NCI-H2029 treated with DMSO at 0.1 percent for 48 hours (cell line): ENCODE results near the gene TAAR8.
"Not testable (repeated sequence)": the region's sequence is repeated elsewhere in the genome, so short reads cannot be mapped to it uniquely, and the experiment has no call there.

Experiments used
- DNase-seq: peaks from one replicate; lab custom pipeline; 2025; lab: John Stamatoyannopoulos, UW

TAAR8 gene, protein sequence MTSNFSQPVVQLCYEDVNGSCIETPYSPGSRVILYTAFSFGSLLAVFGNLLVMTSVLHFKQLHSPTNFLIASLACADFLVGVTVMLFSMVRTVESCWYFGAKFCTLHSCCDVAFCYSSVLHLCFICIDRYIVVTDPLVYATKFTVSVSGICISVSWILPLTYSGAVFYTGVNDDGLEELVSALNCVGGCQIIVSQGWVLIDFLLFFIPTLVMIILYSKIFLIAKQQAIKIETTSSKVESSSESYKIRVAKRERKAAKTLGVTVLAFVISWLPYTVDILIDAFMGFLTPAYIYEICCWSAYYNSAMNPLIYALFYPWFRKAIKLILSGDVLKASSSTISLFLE

DNA sequence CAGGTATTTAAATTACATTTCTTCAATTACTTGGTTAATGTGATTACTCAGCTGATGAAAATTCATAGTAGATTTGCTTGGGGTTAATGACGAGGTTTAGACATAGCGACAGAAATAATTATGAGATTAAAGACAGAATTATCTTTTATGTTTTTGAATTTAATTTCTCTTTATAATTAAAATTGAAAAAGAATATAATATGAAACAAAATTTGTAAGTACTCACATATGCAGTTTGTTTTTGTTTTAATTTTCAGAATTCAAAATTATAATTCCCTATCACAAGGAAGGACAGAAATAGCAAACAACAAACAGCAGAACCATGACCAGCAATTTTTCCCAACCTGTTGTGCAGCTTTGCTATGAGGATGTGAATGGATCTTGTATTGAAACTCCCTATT, at the start of gene TAAR8:
TSS of gene TAAR8 (plus strand) at position 301 of the 400 bp plus-strand sequence. CDS start at position 322, 21 bp downstream.
- no peak for DNase-seq

- no peak for DNase-seq
These were observed 47.7 kb upstream of the TAAR8 start for GRCh38 chr6:132504757-132505156.

DNA sequence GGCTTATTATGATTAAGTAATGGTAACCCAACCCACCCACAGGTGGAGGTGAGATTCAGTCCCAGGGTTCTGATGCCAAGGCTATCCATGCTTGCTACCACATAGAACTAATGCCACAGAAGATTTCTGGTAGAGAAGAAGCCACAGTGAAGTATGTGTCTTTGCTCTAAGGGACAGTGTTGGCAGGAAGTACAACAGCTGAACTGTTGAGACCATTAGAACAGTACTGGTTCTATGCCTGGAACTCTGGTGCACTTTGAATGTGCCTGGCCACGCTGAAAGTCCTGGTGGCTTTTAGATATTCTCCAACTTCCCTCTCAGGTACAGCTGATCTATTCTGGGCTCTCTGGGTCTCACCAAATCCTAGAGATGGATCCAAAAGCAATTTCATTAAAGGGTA, 47.3 kb upstream of the TAAR8 start:
- DNase-seq, result no peak

DNA sequence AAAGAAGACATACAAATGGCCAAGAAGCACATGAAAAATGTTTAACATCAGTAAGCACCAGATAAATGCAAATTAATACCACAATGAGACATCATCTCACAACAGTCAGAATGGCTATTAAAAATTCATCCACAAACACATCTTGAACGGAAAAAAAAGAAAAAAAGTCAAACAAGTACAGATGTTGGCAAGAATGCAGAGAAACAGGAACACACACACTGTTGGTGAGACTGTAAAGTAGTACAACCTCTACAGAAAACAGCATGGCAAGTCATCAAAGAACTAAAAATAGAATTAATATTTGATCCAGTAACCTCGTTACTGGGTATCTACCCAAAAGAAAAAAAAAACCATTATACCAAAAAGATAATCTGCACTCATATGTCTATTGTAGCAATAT, 46.0 kb upstream of the TAAR8 start:
- no peak for DNase-seq

DNA sequence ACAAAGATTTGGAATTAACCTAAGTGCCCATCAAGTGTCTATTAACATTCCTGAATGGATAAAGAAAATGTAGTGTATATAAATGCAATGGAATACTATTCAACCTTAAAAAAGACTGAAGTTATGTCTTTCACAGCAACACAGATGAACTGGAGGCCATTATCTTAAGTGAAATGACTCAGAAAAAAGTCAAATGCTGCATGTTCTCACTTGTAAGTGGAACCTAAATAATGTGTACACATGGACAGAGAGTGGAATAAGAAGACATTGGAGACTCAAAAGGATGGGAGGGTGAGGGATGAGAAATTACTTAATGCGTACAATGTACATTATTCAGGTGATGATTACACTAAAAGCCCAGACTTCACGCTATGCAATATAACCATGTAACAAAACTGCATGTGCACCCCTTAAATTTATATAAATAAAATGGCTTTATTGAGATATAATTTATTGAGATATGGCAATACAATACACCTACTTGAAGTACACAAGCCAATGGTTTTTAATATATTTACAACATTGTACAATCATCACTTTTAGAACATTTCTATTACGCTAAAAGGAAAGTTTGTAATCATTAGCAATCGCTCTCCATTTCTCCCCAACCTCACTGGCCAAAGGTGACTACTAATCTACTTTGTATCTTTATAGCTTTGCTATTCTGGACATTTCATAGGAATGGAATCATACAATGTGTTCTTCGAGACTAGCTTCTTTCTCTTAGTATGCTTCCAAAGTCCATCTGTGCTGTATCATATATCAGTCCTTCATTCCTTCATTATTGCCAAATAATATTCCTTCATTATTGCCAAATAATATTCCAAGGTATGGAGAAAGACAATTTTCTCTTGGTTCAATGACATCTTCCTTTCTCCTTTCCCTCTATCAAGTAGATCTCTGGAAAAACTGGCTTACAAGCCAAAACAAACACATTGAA, 45.3 kb upstream of the TAAR8 start:
- no peak for DNase-seq

DNA sequence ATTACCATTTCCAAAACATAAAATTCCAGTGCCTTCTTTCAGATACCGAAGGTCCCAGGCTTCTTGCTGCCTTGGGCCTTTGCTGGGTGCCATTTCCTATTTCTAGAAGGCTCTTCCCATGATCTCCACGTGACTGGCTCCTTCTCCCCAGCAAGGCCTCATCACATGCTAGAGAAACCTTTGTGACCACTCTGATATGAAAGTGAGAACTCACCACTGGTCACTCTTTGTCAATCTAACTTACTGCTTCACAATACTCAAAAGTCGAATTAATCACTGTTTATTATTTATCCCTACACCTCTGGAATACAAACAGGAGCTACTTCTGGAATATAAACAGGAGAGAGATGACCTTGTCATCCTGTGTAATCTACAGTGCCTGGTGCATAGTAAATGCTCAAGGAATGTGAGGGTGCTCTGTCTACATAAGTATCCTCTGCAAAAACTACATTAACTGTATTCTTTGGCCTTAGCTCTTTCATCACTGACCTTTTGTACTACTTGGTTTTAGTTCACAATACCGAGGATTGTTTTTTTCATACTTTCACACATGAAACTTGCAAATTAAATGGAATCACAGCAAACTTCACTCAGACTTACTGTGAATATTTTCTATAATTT, 41.2 kb upstream of the TAAR8 start:
- no peak for DNase-seq

DNA sequence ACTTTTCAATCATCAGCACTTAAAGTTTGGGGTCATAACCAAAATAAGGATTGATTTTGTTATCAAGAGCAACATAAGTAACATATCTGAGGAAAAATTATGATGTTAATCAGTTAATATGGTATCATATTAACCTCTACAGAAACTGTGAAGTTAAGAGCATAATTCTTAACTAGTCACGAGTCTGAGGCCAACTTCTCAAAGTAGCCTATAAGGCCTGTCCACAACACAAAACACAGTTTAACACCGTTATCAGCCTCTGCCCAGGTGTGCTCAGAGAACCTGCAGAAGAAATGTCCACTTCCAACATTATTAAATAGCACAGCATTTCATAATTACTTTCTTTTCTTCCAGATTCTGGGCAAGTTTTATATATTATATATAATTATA, 40.6 kb upstream of the TAAR8 start:
- no peak for DNase-seq

- no peak for DNase-seq
These were observed 40.2 kb upstream of the TAAR8 start for GRCh38 chr6:132512342-132512637.

DNA sequence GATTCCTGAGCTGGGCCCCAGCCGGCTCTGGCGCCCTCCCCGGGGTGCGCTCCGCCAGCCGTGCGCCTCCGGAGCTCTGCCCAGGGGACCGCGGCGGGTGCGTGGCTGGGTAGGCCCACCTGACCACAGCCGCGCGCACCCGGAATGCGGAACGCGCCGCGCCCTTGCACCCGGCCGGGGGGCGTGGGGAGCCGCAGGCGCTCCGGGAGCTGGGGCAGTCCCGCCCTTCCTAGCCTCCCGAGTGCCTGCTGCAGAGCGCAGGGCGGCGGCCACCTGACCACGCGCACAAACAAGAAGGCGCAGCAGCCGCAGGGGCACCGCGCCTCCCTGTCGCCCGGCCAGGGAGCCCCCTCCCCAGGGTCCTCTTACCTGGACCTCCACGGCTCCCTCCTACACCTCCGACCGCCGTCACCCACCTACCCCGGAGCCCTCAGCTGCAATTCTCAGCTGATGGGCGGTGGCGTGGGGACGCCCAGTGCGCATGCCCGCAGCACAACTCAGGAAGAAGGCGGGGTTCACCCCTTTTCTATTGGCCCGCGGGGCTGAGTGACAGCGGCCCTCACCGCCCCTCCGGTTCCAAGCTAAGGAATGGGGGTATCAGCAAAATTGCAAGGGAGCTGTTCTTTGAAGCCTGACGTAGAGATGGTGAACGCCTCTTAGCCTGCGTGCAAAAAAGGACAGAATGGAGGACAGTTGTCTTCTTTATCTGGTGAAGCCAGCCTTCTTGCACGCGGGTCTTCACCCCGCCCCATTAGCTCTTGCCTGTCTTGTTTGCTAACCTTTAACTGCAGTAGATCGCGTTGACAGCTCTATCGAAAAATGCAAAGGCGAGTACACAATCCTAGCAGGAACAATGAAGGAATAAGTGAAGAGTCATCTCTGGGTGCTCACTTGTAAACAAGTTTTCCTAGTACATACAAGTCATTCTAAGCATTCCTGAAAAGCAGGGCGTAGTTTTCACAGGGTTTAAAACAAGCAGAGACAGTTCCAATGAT, 39.5 kb upstream of the TAAR8 start, which contains the start of gene STX7:
TSS of gene STX7 (minus strand) at position 479 of the 995 bp plus-strand sequence. CDS start 9,586 bp downstream, outside the sequence.
- peak; percentile 25 for DNase-seq

DNA sequence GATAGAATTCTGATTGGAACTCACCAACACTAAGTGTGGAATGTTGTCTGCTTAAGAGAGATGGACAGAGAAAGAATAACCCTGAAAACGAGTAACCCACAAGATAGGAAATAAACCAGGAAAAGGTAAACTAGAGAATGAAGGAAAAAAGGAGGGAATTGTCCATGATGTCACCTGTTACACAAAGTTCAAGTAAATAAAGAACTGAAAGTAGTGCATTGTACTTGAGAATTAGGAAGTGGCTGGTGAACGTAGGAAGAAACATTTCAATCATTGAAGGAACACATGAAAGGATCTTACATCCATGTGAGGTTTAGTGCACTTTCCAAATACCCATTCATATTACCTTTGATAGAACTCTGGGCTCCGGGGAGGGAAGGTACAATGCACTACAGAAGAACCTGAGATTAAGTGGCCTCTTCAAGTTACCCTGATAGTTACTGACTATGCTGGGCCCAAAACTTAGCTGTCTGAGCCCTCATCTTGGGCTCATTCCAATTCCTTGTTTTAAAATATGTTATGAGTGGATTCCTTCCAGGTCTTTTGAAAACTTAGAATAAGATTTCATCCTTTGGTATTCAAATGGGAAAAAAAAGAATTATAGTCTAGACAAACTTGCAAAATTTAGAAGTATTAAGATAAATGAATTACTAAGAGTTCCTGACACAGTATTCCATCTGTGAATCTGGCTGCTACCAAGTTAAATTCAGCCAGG, 38.5 kb upstream of the TAAR8 start:
- no peak for DNase-seq

DNA sequence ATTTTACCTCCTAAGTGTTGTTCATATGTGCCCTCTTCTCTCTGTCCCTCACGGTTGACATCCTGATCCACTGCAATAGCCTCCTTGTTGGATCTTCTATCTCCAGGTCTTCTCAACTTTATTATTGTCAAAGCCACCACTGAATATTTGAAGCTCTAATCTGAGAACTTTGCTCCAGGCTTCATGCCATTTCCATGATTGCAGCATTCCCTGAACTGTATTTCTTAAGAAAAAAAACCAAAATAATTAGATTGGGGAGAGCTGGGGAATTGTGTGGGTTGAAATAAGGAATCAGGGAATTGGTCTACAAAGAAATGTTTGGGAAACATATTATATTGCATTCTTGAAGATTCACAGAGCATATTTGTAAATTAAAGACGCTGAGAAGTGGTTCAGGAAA, 37.1 kb upstream of the TAAR8 start:
- DNase-seq, result no peak

- DNase-seq, result no peak
These were observed 31.5 kb upstream of the TAAR8 start for GRCh38 chr6:132520953-132521352.

DNA sequence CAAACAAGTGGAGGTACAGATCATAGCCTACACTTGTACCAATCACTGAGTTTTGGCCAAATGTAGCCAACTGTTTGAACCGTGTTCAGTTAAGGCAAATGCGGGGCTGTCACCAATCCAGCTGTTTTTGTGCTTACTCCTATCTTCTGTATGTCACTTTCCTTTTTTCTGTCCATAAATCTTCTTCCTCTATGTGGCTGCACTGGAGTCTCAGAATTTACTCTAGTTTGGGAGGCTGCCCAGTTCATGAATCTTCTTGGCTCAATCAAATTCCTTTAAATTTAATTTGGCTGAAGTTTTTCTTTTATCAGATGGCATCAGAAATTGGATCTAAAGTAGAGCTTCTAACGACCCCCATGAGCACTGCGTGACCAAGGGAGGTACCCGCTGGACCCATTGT, 27.8 kb upstream of the TAAR8 start:
- DNase-seq, result no peak

GRCh38 chr6:132525866-132526265, 26.6 kb upstream of the TAAR8 start:
- DNase-seq, result no peak

- no peak for DNase-seq
These were observed 26.0 kb upstream of the TAAR8 start for GRCh38 chr6:132526461-132526860.

DNA sequence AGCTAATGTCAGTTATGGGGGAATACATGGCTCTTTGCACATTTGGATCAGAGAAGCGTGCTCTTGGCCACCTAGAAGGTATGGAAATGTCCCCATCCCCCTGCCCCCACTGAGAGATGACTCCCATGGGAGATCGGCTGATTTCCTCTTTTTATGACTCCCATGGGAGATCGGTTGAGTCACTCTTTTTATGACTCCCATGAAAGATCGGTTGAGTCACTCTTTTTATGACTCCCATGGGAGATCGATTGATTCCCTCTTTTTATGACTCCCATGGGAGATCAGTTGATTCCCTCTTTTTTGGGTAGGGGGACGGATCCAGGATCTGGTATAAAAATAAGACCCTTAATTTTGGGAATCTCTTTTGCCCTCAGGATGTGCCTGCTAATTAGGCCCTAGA, 24.7 kb upstream of the TAAR8 start:
- no peak for DNase-seq

DNA sequence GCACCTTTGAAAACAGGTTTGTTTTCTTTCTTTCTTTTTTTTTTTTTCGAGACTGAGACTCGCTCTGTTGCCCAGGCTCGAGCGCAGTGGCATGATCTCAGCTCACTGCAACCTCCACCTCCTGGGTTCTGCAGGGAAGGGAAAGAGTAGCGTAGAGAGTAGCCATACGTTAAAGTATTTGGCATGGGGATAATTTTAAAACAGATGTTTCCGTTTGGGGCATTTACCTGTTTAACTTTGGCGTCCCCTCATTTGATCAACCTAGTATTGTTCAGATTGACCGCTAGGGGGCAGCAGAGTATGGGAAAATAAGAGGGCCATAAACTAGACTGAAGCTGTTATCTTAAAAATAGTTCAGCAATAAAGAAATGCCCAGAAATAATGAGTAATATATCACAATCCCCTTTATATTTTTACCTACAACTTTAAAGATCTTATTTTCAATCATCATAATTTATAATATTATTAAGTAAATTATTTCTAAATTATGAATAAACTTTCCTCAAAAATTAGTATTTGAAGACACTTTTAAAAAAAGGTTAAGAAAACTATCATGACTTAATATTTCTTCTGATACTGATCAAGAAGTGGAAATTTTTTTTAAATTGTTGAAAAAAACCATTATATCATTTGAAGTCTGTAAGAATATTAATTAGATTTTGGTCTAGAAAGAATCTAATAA, 22.0 kb upstream of the TAAR8 start:
- DNase-seq, result peak; percentile 18

DNA sequence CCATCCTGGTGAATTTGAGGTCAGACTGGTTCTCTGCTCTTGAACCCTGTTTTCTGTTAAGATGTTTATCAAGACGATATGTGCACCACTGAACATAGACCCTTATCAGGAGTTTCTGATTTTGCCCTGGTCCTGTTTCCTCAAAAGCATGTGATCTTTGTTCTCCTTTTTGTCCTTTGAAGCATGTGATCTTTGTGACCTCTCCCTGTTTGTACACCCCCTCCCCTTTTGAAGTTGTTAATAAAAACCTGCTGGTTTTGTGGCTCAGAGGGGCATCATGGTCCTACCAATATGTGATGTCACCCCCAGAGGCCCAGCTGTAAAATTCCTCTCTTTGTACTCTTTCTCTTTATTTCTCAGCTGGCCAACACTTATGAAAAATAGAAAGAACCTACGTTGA, 17.9 kb upstream of the TAAR8 start:
- not testable (repeated sequence) for DNase-seq

GRCh38 chr6:132537145-132537544, 15.3 kb upstream of the TAAR8 start:
- no peak for DNase-seq

GRCh38 chr6:132537977-132538376, 14.5 kb upstream of the TAAR8 start, which contains the start of gene TAAR9:
Gene TAAR9, plus strand, starts transcription at chr6:132538277. Its CDS starts 13 bp downstream, at chr6:132538290.
- DNase-seq, result no peak
